NT2/D1 (cell line): ENCODE results near the gene ELP5.

Experiments used
- YY1 ChIP-seq: IDR thresholded peaks from 2 replicates; pipeline ENCODE4 v1.6.1; 2011; ENCODE audit not compliant: insufficient read length, insufficient read depth
- ZNF274 ChIP-seq: IDR thresholded peaks from 2 replicates; pipeline ENCODE4 v1.6.1; 2011; ENCODE audit warnings: mild to moderate bottlenecking, low read depth, low read length

- TF ChIP-seq ZNF274: no peak
- no peak for TF ChIP-seq YY1
These were observed 32.9 kb downstream of the ELP5 start for GRCh38 chr17:7284911-7285310.
